ENCODE measurements around the gene PRDM7.

- TF ChIP-seq POLR2A (IDR thresholded peaks at IDR 0.05) (no peak), CTCF (IDR thresholded peaks at IDR 0.05) (no peak)
Measured at GRCh38 chr16:90007015-90007414, 70.1 kb downstream of the PRDM7 start.

Data from testis (tissue), 2 donors.